KMS-11 (cell line): ENCODE results near the gene SYVN1.

Experiments
- H2AFZ ChIP-seq: fragments of 200-600 bp; sonication (generic); 2 replicates; pipeline ENCODE4 v1.6.1; 2016; ENCODE audit warnings: antibody characterized with exemption, mixed run types, low read depth
- H3K27ac ChIP-seq: fragments of 200-600 bp; sonication (generic); 2 replicates; pipeline ENCODE4 v1.6.1; 2016; ENCODE audit warnings: mild to moderate bottlenecking, mixed run types
- H3K27me3 ChIP-seq: fragments of 200-600 bp; sonication (generic); 2 replicates; pipeline ENCODE4 v1.6.1; 2017; ENCODE audit warnings: mild to moderate bottlenecking, low read depth, mixed run types, moderate library complexity; ENCODE audit not compliant: insufficient read depth
- H3K36me3 ChIP-seq: fragments of 200-600 bp; sonication (generic); 2 replicates; pipeline ENCODE4 v1.6.1; 2017; ENCODE audit warnings: mild to moderate bottlenecking, mixed run types; ENCODE audit not compliant: insufficient read depth
- H3K4me1 ChIP-seq: fragments of 200-600 bp; sonication (generic); 2 replicates; pipeline ENCODE4 v1.6.1; 2016; ENCODE audit warnings: mild to moderate bottlenecking, low read depth, mixed run types; ENCODE audit not compliant: poor library complexity, severe bottlenecking
- H3K4me2 ChIP-seq: fragments of 200-600 bp; sonication (generic); 2 replicates; pipeline ENCODE4 v1.7.0; 2016; ENCODE audit warnings: mild to moderate bottlenecking, mixed run types
- H3K4me3 ChIP-seq: fragments of 200-600 bp; sonication (generic); IDR thresholded peaks from 2 replicates; pipeline ENCODE4 v1.6.1; 2017; ENCODE audit warnings: low read depth, low read length, mixed read lengths; ENCODE audit not compliant: insufficient read depth
- H3K79me2 ChIP-seq: fragments of 200-600 bp; sonication (generic); 2 replicates; pipeline ENCODE4 v1.6.1; 2016; ENCODE audit warnings: low read depth, mixed run types; ENCODE audit not compliant: insufficient read depth
- H3K9ac ChIP-seq: fragments of 200-600 bp; sonication (generic); 2 replicates; pipeline ENCODE4 v1.6.1; 2016; ENCODE audit warnings: mild to moderate bottlenecking, mixed run types
- H4K20me1 ChIP-seq: fragments of 200-600 bp; sonication (generic); 2 replicates; pipeline ENCODE4 v1.6.1; 2016; ENCODE audit warnings: mild to moderate bottlenecking, mixed run types; ENCODE audit not compliant: insufficient read depth
- TF ChIP-seq, protein P1 (sequence below): fragments of 200-600 bp; sonication (generic); conservative IDR thresholded peaks from 2 replicates; pipeline ENCODE4 v1.6.1; 2017; ENCODE audit warnings: low read depth, mild to moderate bottlenecking, antibody characterized with exemption, low read length, moderate library complexity, mixed read lengths

SYVN1 gene

DNA sequence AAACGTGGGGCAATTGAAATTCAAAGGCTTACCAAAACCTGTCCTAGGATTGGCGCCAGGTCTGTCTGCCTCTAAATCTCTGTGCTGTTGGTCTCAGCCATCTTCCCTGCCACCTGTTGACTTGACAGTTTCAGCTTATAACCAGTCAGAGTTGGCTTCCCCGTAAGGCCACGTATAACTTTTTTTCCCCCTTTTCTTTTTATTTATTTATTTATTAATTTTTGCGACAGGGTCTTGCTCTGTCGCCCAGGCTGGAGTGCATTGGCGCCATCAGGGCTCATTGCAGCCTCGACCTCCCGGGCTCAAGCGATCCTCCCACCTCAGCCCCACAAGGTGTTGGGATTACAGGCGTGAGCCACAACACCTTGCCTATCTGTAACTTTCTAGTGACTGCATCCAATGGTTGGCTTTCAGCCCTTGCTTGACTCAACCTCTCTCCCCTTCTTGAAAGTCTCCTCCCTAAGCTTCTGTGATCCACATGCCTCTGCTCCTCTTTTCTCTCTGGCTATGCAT, 1.4 kb upstream of the SYVN1 start:
- Histone ChIP-seq H3K4me2 (peak overlapping the region; percentile 80), H3K4me3 (no peak overlapping the region), H3K9ac (peak overlapping the region; percentile 99), H3K79me2 (peaks cover 14% of the 10 kb centered on the region), H3K27ac (peak overlapping the region; percentile 94), H3K27me3 (no peaks in the 10 kb centered on the region), H2AFZ (peak overlapping the region; percentile 48; the same call in 1 of the 2 replicates), H4K20me1 (no peaks in the 10 kb centered on the region), H3K36me3 (no peaks in the 10 kb centered on the region), H3K4me1 (peaks cover 25% of the 10 kb centered on the region)
- TF ChIP-seq, protein P1, sequence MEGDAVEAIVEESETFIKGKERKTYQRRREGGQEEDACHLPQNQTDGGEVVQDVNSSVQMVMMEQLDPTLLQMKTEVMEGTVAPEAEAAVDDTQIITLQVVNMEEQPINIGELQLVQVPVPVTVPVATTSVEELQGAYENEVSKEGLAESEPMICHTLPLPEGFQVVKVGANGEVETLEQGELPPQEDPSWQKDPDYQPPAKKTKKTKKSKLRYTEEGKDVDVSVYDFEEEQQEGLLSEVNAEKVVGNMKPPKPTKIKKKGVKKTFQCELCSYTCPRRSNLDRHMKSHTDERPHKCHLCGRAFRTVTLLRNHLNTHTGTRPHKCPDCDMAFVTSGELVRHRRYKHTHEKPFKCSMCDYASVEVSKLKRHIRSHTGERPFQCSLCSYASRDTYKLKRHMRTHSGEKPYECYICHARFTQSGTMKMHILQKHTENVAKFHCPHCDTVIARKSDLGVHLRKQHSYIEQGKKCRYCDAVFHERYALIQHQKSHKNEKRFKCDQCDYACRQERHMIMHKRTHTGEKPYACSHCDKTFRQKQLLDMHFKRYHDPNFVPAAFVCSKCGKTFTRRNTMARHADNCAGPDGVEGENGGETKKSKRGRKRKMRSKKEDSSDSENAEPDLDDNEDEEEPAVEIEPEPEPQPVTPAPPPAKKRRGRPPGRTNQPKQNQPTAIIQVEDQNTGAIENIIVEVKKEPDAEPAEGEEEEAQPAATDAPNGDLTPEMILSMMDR: no peak

DNA sequence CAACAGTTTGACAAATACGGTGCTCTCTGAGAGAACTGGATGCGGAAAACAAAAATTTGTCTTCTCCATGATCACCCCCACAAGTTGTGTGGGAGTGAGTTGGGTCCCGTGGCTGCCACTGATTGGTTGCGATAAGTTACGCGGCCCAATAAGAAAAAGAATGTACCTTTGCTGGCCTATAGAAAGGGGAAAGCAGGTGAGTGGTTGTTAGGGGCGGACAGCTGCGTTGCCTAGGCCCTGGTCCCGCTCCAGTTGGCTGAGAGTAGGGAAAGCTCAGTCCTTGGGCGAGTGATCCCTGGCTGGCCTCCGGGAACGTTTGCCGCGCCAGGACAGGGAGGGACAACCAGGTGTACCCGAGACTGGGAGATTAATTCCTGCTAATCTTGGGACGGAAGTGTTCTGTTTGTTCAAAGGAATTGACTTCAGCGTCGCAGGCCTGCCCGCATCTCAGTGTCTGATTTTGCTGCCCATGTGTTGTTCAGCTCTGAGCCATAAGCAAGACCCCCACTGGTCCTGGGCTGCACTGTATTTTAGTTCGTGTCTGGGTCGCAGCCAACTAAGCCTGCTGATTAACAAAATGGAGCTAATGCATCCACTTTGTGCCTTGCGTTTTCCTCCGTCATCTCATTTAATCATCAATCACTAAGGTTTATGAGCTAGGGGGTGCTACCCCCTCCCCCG, 773 bp upstream of the SYVN1 start:
- Histone ChIP-seq H2AFZ (peak overlapping the region; percentile 48), H3K4me2 (peak overlapping the region; percentile 80), H3K9ac (peak overlapping the region; percentile 99), H3K27me3 (no peaks in the 10 kb centered on the region), H3K4me1 (peaks cover 25% of the 10 kb centered on the region), H3K4me3 (peak overlapping the region; percentile 37), H3K36me3 (no peaks in the 10 kb centered on the region), H3K79me2 (peaks cover 14% of the 10 kb centered on the region), H3K27ac (peak overlapping the region; percentile 94), H4K20me1 (no peaks in the 10 kb centered on the region)
- TF ChIP-seq, protein P1: no peak

DNA sequence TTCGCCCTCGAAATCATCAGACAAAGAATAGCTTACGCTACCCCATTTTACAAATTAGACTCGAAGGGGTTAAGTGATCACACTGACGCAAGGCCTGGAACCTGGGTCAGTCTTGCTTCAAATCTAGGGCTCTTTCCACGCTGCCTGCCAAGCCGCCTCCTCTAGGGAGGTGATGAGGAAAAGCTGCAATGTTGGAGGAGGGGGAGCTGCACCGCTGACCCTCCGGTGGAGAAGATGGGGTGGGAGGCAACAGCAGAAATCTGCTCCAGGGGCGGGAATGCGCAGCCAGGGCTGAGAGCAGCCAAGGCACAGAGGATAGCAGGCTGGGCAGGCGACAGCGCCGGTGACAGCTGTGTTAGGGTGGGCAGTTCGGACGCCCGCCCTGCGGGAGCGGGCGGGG, 595 bp downstream of the SYVN1 start:
- no peaks in the 10 kb centered on the region for H4K20me1 ChIP-seq
- H3K9ac ChIP-seq: peak overlapping the region; percentile 99
- peak overlapping the region; percentile 94 for H3K27ac ChIP-seq
- TF ChIP-seq, protein P1: no peak
- H3K4me1 ChIP-seq: peaks cover 25% of the 10 kb centered on the region
- peak overlapping the region; percentile 80 for H3K4me2 ChIP-seq
- no peaks in the 10 kb centered on the region for H3K36me3 ChIP-seq
- peak overlapping the region; percentile 48; the same call in 1 of the 2 replicates for H2AFZ ChIP-seq
- H3K79me2 ChIP-seq: peaks cover 14% of the 10 kb centered on the region
- no peaks in the 10 kb centered on the region for H3K27me3 ChIP-seq
- H3K4me3 ChIP-seq: no peak overlapping the region

DNA sequence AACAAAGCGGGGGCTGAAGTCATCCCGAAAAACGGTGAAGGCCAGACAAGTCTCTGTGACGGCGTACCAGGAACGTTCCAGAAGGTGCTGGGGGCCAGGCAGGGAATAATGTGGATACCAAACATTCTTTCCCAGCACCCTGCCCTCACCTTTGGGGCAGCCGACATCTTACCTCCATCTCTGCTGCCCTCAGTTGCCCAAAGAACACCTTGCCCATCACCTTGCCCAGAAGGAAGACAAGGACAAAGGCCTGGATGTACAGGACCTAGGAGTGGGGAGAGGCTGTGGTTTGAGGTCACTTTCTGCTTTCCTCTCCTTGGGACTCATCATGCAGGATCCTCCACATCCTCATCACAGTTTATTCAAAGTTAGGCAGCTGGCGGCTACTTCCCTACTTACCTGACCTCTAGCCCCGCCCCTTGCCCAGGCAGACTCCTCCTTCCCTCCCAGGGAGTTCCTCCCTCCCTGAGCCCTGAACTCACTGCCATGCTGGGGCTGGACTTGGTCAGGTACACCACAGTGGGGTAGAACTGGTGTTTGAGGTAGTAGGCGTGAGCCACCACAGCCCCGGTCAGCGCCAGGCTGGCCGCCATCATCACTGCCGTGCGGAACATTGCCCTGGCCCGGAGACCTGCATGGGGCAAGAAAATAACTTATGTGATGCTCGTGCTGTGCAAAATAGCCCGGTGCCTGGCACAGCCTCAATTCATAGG, 1.2 kb downstream of the SYVN1 start:
- Histone ChIP-seq H3K27me3 (no peaks in the 10 kb centered on the region), H3K79me2 (peaks cover 14% of the 10 kb centered on the region), H3K4me1 (peaks cover 25% of the 10 kb centered on the region), H3K36me3 (no peaks in the 10 kb centered on the region), H3K9ac (peak overlapping the region; percentile 99), H2AFZ (no peak overlapping the region), H3K4me2 (peak overlapping the region; percentile 80), H4K20me1 (no peaks in the 10 kb centered on the region), H3K4me3 (no peak overlapping the region), H3K27ac (peak overlapping the region; percentile 94)
- TF ChIP-seq, protein P1: no peak
